Measurements from ENCODE around the gene FUZ. TPM values are rescaled to one million over a fixed set of nuclear protein-coding genes. Genes with fewer than 3 reads are reported as not detected.

The FUZ gene
- total RNA-seq, 2 experiments from 2014 or later, result 15.2 to 16.2 TPM

GRCh38 chr19:49799798-49800376 lies 13.2 kb downstream of the FUZ start:
- DNase-seq, result peak; percentile 36
- ChIA-PET CTCF (no interaction called here), POLR2A (no interaction called here)
- intact Hi-C loops (cut with micrococcal nuclease), result no loop called here
- Mint-ChIP-seq H3K36me3 (peaks cover 38% of the 10 kb centered on the region), H3K4me3 (no peak overlapping the region), H3K27ac (no peak overlapping the region), H3K4me1 (ENCODE audit: low read depth) (no peaks in the 10 kb centered on the region), H3K9me3 (no peaks in the 10 kb centered on the region), H3K27me3 (no peaks in the 10 kb centered on the region)

- Mint-ChIP-seq H3K27ac (no peak overlapping the region), H3K9me3 (no peaks in the 10 kb centered on the region), H3K4me1 (ENCODE audit: low read depth) (no peaks in the 10 kb centered on the region), H3K36me3 (peaks cover 41% of the 10 kb centered on the region), H3K27me3 (no peaks in the 10 kb centered on the region), H3K4me3 (no peak overlapping the region)
- DNase-seq, result no peak
- ChIA-PET CTCF (interaction anchor here (0.9 kb wide), 1 partner anchor 14 kb away, joined by 3 read pairs; the partner anchor contains the start of gene FUZ), POLR2A (no interaction called here)
- intact Hi-C loops (cut with micrococcal nuclease), result no loop called here
These were observed 13.8 kb downstream of the FUZ start for GRCh38 chr19:49799271-49799797.

GRCh38 chr19:49798574-49798973 lies 14.5 kb downstream of the FUZ start:
- Mint-ChIP-seq H3K36me3 (peaks cover 42% of the 10 kb centered on the region), H3K4me1 (ENCODE audit: low read depth) (peaks cover under 1% of the 10 kb centered on the region), H3K27me3 (no peaks in the 10 kb centered on the region), H3K4me3 (no peak overlapping the region), H3K9me3 (no peaks in the 10 kb centered on the region), H3K27ac (no peak overlapping the region)
- DNase-seq, result no peak
- ChIA-PET CTCF (interaction anchor here (0.9 kb wide), 1 partner anchor 15 kb away, joined by 3 read pairs; the partner anchor contains the start of gene FUZ), POLR2A (no interaction called here)
- intact Hi-C loops (cut with micrococcal nuclease), result no loop called here

GRCh38 chr19:49795615-49796014 lies 17.5 kb downstream of the FUZ start:
- H3K9me3 Mint-ChIP-seq, result no peaks in the 10 kb centered on the region
- H3K27ac Mint-ChIP-seq, result no peak overlapping the region
- no peak for DNase-seq
- H3K4me1 Mint-ChIP-seq (ENCODE audit: low read depth), result peaks cover 4% of the 10 kb centered on the region
- CTCF ChIA-PET, result no interaction called here
- intact Hi-C loops (cut with micrococcal nuclease), result no loop called here
- POLR2A ChIA-PET, result no interaction called here
- no peaks in the 10 kb centered on the region for H3K27me3 Mint-ChIP-seq
- peaks cover 40% of the 10 kb centered on the region for H3K36me3 Mint-ChIP-seq
- H3K4me3 Mint-ChIP-seq, result no peak overlapping the region

- CTCF ChIA-PET, result interaction anchor here (0.8 to 1.2 kb wide), 2 partner anchors 8 to 11 kb away, joined by 3 to 4 read pairs; no protein-coding TSS in a partner anchor
These were observed 19.6 kb downstream of the FUZ start for GRCh38 chr19:49793561-49793840.

GRCh38 chr19:49792829-49793560 lies 20.1 kb downstream of the FUZ start:
- POLR2A ChIA-PET, result no interaction called here

More at GRCh38 chr19:49793561-49793840, 19.6 kb downstream of the FUZ start:
- intact Hi-C loops (cut with micrococcal nuclease), result no loop called here
- POLR2A ChIA-PET, result no interaction called here
- peaks cover 29% of the 10 kb centered on the region for H3K36me3 Mint-ChIP-seq
- no peak overlapping the region for H3K4me3 Mint-ChIP-seq
- peaks cover 4% of the 10 kb centered on the region for H3K4me1 Mint-ChIP-seq (ENCODE audit: low read depth)
- peak; percentile 37 for DNase-seq
- H3K9me3 Mint-ChIP-seq, result no peaks in the 10 kb centered on the region
- H3K27me3 Mint-ChIP-seq, result no peaks in the 10 kb centered on the region
- H3K27ac Mint-ChIP-seq, result peak overlapping the region; percentile 16

GRCh38 chr19:49791776-49792445 lies 21.2 kb downstream of the FUZ start:
- POLR2A ChIA-PET, result no interaction called here
- intact Hi-C loops (cut with micrococcal nuclease), result no loop called here
- CTCF ChIA-PET, result interaction anchor here (0.6 kb wide), 1 partner anchor 19 kb away, joined by 3 read pairs; no protein-coding TSS in a partner anchor
- no peak overlapping the region for H3K4me3 Mint-ChIP-seq
- H3K27ac Mint-ChIP-seq, result no peak overlapping the region
- no peak for DNase-seq
- peaks cover 4% of the 10 kb centered on the region for H3K4me1 Mint-ChIP-seq (ENCODE audit: low read depth)
- H3K9me3 Mint-ChIP-seq, result no peaks in the 10 kb centered on the region
- no peaks in the 10 kb centered on the region for H3K27me3 Mint-ChIP-seq
- peaks cover 32% of the 10 kb centered on the region for H3K36me3 Mint-ChIP-seq

More at GRCh38 chr19:49792829-49793560, 20.1 kb downstream of the FUZ start:
- intact Hi-C loops (cut with micrococcal nuclease), result no loop called here
- peak overlapping the region; percentile 16 for H3K27ac Mint-ChIP-seq
- peaks cover 27% of the 10 kb centered on the region for H3K36me3 Mint-ChIP-seq
- H3K4me3 Mint-ChIP-seq, result no peak overlapping the region
- no peaks in the 10 kb centered on the region for H3K27me3 Mint-ChIP-seq
- DNase-seq, result no peak
- peaks cover 4% of the 10 kb centered on the region for H3K4me1 Mint-ChIP-seq (ENCODE audit: low read depth)
- H3K9me3 Mint-ChIP-seq, result no peaks in the 10 kb centered on the region
- CTCF ChIA-PET, result interaction anchor here (0.6 to 1.2 kb wide), 3 partner anchors 7 to 18 kb away, joined by 3 to 4 read pairs (median 3); no protein-coding TSS in a partner anchor

- H3K27ac Mint-ChIP-seq, result no peak overlapping the region
- H3K4me1 Mint-ChIP-seq (ENCODE audit: low read depth), result peaks cover 4% of the 10 kb centered on the region
- intact Hi-C loops (cut with micrococcal nuclease), result no loop called here
- no peak for DNase-seq
- ChIA-PET CTCF (no interaction called here), POLR2A (no interaction called here)
- H3K9me3 Mint-ChIP-seq, result no peaks in the 10 kb centered on the region
- no peak overlapping the region for H3K4me3 Mint-ChIP-seq
- H3K27me3 Mint-ChIP-seq, result no peaks in the 10 kb centered on the region
- H3K36me3 Mint-ChIP-seq, result peaks cover 31% of the 10 kb centered on the region
These were observed 22.2 kb downstream of the FUZ start for GRCh38 chr19:49790866-49791265.

GRCh38 chr19:49788857-49789256 lies 24.2 kb downstream of the FUZ start:
- no peak for DNase-seq
- H3K27ac Mint-ChIP-seq, result no peak overlapping the region
- POLR2A ChIA-PET, result no interaction called here
- CTCF ChIA-PET, result no interaction called here
- peaks cover 29% of the 10 kb centered on the region for H3K36me3 Mint-ChIP-seq
- peaks cover 4% of the 10 kb centered on the region for H3K4me1 Mint-ChIP-seq (ENCODE audit: low read depth)
- H3K9me3 Mint-ChIP-seq, result no peaks in the 10 kb centered on the region
- intact Hi-C loops (cut with micrococcal nuclease), result no loop called here
- no peaks in the 10 kb centered on the region for H3K27me3 Mint-ChIP-seq
- no peak overlapping the region for H3K4me3 Mint-ChIP-seq

GRCh38 chr19:49787746-49788145 lies 25.3 kb downstream of the FUZ start:
- no peak for DNase-seq
- ChIA-PET POLR2A (no interaction called here), CTCF (no interaction called here)
- intact Hi-C loops (cut with micrococcal nuclease), result no loop called here
- Mint-ChIP-seq H3K4me3 (no peak overlapping the region), H3K27me3 (no peaks in the 10 kb centered on the region), H3K27ac (no peak overlapping the region), H3K9me3 (no peaks in the 10 kb centered on the region), H3K4me1 (ENCODE audit: low read depth) (no peaks in the 10 kb centered on the region), H3K36me3 (peaks cover 31% of the 10 kb centered on the region)

GRCh38 chr19:49786376-49786820 lies 26.7 kb downstream of the FUZ start:
- H3K4me3 Mint-ChIP-seq, result no peak overlapping the region
- no peaks in the 10 kb centered on the region for H3K27me3 Mint-ChIP-seq
- POLR2A ChIA-PET, result interaction anchor here (0.5 kb wide), 1 partner anchor 182 kb away, joined by 4 read pairs; no protein-coding TSS in a partner anchor
- H3K9me3 Mint-ChIP-seq, result no peaks in the 10 kb centered on the region
- no peaks in the 10 kb centered on the region for H3K4me1 Mint-ChIP-seq (ENCODE audit: low read depth)
- peaks cover 31% of the 10 kb centered on the region for H3K36me3 Mint-ChIP-seq
- no peak overlapping the region for H3K27ac Mint-ChIP-seq
- no peak for DNase-seq
- intact Hi-C loops (cut with micrococcal nuclease), result no loop called here
- CTCF ChIA-PET, result no interaction called here

- ChIA-PET CTCF (no interaction called here), POLR2A (no interaction called here)
- Mint-ChIP-seq H3K9me3 (no peaks in the 10 kb centered on the region), H3K27ac (no peak overlapping the region), H3K4me3 (no peak overlapping the region), H3K27me3 (no peaks in the 10 kb centered on the region), H3K4me1 (ENCODE audit: low read depth) (no peaks in the 10 kb centered on the region), H3K36me3 (peaks cover 30% of the 10 kb centered on the region)
- DNase-seq, result no peak
- intact Hi-C loops (cut with micrococcal nuclease), result no loop called here
These were observed 30.6 kb downstream of the FUZ start for GRCh38 chr19:49782515-49782914.

All from activated CD4-positive, alpha-beta memory T cell treated with anti-CD3 and anti-CD28 coated beads for 36 hours (primary cell).